ENCODE results near the gene SLC13A5.
"Not testable (repeated sequence)": the region's sequence is repeated elsewhere in the genome, so short reads cannot be mapped to it uniquely, and the experiment has no call there.

SLC13A5 gene

DNA sequence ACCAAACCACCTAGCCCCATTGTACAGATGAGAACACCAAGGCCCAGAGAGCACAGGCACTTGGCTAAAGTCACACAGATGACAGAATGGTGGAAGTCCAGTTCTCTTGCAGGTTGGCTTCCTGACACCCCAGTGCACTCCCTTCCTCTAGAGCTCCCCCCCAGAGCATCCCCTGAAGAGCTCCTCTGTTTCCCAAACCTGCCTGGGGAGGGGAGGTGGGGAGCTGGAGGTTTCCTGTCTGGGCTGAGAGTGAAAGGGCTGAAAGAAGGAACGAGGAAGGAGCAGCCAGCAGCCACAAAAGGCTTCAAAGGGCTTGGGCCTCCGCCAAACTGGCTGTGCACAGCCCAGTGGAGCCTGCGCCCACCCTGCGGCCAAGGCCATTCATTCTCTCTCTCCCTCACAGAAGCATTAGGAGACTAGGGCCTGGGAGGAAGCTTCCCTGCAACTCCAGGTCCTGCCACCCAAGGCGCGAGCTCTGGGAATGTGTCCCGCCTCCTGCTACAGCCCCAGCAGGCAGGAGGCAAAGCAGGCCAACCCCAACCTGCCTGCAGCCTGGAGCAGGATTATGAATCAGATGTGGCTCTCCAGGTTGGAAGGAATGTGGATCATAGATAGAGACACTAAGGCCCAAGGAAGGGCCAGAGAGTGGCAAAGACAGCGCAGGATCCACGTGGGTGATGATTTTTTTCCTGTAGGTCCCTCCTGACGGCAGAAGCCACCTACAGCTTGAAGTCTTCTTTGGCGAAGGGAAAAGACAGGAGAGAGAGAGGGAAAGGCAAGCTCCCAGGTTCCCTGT lies 913 bp downstream of the SLC13A5 start:
- no peak overlapping the region for H3K4me3 ChIP-seq (ENCODE audit: low read depth, low read length)
- DNase-seq (ENCODE audit: low read depth): no peak

DNA sequence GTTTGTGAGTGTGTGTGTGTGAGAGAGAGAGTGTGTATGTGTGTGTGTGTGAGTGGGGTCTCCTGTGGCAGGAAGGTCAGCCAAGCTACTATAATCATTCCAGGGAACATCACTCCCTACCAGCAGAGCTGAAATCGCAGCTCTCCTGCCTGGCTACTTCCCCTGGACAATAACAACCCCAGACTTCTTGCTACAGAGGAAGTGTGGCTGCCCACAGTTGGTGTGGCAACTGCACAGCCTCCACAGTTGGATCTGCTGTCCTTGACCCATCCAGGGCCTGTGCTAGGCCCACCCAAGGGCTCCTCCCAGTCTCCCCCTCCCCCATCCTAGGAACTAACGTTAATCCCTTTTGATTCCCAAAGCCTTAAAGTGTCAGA lies 1.5 kb downstream of the SLC13A5 start:
- no peak overlapping the region for H3K4me3 ChIP-seq (ENCODE audit: low read depth, low read length)
- no peak for DNase-seq (ENCODE audit: low read depth)

DNA sequence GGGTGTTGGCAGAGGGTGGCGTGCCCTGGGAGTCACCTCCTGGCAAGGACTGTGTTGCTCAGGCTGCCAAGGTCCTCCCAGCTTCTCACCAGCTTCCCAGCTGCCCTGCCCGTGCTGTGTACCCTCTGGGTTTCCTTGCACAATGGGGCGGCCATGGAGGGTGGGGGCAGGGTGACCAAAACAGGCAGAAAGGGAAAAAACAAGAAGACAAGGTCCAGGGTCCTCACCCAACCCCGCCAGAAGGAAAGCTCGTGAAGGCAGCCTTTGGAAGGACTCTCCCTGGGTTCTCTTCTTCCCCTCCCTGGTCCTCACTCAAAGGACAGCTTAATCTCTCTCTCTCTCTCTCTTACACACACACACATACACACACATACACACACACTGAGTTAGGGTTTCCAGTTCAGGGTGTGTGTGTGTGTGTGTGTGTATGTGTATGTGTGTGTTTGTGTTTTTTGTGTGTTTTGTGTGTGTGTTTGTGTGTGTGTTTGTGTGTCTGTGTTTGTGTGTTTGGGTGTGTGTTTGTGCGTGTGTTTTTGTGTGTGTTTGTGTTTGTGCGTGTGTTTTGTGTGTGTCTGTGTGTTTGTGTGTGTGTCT lies 2.0 kb downstream of the SLC13A5 start:
- no peak for DNase-seq (ENCODE audit: low read depth)
- H3K4me3 ChIP-seq (ENCODE audit: low read depth, low read length): no peak overlapping the region

DNA sequence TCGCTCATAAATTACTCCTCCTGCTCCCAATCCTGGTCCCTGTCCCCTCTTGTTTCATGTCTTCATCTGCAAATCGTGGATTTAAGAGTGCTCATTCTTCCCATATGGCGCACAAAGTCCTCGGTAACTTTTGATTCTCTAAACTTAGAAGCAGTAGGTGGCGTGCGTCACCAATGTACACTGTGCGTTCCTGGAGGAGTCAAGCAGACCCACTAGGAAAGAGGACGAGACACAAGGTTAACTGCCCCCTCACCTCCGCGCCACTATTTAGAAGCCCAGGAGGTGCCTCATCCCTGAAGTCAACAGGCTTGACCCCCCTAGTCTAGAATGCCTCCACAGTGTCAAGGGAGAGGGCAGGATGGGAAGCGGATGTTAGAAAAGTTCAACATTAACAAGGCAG lies 2.9 kb downstream of the SLC13A5 start:
- DNase-seq (ENCODE audit: low read depth): no peak
- no peak overlapping the region for H3K4me3 ChIP-seq (ENCODE audit: low read depth, low read length)

DNA sequence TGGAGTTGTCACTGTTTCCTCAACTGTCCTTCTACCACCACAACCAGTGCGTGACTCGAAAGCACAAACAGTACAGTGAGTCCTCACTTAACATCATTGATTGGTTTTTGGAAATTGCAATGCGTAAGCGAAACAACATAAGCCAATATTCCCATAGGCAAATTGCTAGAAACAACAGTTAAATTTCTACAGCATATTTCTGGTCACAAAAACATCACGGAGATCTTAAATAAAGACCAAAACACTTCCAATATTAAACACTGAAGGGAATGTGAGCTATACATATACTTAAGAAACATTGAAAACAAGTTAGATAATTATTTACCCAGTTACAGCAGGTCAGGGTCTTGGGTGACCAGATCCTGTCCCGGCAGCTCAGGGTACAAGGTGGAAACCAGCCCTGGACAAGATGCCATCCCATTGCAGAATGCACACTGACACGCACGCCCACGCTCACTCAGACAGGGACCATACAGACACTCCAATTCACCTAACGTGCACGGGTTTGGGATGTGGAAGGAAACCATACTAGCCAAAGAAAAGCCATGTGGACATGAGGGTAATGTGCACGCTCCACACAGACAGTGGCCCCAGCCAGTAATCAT lies 4.7 kb downstream of the SLC13A5 start:
- no peak overlapping the region for H3K4me3 ChIP-seq (ENCODE audit: low read depth, low read length)
- DNase-seq (ENCODE audit: low read depth): no peak

DNA sequence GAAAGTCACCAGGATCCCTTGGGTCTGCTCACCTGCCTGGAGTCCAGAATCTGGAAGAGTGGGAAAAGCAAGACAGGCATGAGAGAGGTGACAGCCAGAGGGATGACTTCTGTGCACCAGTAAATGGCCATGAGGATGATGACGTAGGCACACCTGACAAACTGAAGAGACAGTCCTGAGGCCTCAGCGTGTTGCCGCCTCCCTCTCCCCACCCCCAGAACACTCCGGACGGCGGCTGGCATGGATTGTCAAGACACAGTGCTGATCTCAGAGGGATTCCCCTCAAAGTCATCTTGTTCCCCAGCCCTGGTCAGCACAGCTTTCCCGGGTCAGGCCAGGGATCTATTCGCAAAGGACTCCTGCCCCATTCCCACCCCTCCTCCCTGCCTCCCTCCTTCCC lies 6.2 kb downstream of the SLC13A5 start:
- no peak overlapping the region for H3K4me3 ChIP-seq (ENCODE audit: low read depth, low read length)
- no peak for DNase-seq (ENCODE audit: low read depth)

DNA sequence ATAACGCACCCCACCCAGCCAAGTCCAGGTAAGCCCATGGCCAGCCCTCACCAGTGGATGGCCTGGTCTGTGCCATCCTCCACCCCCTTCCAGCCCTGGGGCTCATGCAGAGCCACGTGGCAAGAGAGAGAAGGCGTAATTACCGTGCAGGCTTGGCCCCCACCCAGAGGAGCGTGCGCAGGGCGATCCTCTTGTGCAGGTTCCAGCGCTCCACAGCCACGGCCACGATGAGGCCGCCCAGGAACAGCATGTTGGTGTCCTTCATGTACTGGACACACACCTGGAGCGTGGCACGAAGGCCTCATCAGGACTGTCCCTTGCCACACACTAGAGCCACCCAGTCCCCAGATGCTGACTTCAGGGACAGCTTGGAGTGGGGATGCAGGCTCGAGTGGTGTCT lies 6.7 kb downstream of the SLC13A5 start:
- H3K4me3 ChIP-seq (ENCODE audit: low read depth, low read length): no peak overlapping the region
- DNase-seq (ENCODE audit: low read depth): no peak

DNA sequence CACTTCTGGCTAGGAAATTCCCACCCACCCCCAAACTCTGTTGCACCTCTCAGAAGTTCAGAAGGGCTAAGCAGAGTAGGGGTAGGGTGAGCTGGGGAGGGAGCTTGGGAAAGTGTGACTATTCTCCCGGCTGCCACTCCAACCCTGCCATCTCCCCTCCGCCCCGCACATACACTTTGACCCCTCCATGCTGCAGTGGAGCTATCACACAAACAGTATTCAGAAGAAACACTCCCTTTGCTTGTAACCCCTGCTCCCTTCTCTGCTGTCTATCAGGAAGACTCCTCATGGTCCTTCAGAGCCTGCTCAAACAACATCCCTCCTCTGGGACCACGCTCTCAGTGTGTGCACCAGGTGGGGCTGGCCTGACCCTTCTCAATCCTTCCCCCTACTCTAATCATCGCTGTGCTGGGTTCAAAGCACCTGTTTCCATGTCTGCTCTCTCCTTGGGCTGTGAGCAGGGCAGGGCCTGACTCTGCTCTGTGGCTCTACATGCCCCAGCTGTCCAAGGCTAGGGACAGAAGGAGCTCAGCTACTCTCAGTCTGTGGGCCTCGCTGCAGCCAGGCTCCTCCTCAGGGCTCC lies 8.6 kb downstream of the SLC13A5 start:
- no peak for DNase-seq (ENCODE audit: low read depth)

DNA sequence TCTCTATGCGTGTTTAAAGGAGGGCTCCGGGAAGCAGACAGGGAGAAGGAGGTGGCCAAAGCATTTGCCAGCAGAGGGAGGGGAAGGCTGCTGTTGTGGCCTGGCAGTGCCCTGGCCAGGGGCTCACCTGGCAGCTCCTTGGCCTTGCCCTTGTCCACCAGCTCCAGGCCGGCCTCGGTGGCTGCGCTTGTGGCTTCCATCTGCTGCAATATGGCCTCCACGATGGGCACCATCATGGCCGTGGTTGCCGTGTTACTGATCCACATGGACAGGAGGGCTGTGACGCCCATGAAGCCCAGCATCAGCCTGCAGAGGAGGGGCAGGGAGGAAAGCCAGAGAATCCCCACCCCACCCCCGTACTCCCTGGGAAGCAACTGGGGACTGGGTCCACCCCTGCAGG lies 9.4 kb downstream of the SLC13A5 start:
- no peak for DNase-seq (ENCODE audit: low read depth)
- no peak overlapping the region for H3K4me3 ChIP-seq (ENCODE audit: low read depth, low read length)

More for the DNA sequence above, 8.6 kb downstream of the SLC13A5 start:
- no peak overlapping the region for H3K4me3 ChIP-seq (ENCODE audit: low read depth, low read length)

DNA sequence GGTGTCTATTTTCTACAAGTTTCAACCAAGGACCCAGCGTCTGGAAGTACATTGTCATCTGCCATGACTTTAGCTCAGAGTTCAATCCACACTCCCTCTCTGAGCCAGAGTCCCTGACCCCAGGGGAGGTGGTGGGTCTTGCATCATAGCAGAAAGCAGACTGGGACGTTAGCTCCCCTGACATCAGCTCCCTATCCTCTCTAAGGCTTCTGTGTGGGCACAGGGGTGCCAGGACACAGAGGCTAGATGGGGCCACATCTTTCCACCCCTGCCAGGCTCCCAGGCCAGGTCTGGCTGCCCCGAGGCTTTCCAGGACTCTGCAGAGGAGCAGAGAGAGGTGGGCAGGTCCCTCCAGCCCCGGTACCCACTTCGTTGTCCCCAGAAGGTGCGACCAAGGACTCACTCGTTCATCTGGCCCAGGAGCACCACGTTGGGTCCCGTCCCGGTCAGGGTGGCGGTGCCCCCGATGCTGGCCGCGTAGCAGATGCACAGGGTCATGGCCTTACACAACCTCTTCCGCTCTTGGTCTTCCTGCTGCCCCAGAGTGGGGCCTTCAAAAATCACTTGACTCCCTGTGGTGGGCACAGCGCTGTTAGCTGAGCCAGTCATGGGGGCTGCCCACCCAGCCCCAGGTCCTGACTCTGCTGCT lies 10.5 kb downstream of the SLC13A5 start:
- no peak overlapping the region for H3K4me3 ChIP-seq (ENCODE audit: low read depth, low read length)
- no peak for DNase-seq (ENCODE audit: low read depth)

DNA sequence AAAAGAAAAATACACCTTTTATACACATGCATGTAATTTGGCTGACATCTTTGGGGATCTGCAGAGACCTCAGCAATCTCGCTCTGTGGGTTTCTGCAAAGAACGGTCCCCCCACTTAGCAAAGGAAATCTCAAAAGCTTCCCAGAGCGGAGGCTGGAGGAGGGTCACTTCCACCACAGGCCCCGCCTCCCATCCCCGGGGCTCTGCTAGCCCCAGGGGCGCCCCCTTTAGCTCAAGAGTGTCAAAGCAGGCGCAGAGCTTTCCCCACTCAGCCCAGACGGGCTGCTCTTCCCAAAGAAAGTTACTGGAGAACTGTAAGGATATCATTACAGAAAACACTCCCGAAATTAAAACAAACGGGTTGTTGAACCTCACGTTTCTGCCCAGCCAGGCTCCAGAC lies 11.4 kb downstream of the SLC13A5 start:
- DNase-seq (ENCODE audit: low read depth): no peak
- H3K4me3 ChIP-seq (ENCODE audit: low read depth, low read length): no peak overlapping the region

DNA sequence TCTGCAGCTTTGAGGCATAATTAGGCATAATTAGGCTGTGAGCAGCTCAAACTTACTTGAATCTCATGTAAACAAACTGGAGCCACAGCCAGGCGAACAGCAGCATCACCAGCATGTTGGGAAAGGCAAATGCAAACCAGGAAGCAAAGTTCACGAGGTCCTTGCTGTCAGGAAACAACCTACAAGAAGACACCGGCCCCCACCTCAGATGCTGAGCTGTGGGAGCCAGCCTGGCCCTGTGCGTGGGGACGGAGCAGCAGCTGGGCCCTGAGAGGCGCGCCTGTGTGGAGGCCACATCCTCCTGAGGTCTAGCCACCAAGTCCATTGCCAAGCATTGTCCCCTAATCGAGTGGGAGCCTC lies 12.2 kb downstream of the SLC13A5 start:
- no peak for DNase-seq (ENCODE audit: low read depth)

DNA sequence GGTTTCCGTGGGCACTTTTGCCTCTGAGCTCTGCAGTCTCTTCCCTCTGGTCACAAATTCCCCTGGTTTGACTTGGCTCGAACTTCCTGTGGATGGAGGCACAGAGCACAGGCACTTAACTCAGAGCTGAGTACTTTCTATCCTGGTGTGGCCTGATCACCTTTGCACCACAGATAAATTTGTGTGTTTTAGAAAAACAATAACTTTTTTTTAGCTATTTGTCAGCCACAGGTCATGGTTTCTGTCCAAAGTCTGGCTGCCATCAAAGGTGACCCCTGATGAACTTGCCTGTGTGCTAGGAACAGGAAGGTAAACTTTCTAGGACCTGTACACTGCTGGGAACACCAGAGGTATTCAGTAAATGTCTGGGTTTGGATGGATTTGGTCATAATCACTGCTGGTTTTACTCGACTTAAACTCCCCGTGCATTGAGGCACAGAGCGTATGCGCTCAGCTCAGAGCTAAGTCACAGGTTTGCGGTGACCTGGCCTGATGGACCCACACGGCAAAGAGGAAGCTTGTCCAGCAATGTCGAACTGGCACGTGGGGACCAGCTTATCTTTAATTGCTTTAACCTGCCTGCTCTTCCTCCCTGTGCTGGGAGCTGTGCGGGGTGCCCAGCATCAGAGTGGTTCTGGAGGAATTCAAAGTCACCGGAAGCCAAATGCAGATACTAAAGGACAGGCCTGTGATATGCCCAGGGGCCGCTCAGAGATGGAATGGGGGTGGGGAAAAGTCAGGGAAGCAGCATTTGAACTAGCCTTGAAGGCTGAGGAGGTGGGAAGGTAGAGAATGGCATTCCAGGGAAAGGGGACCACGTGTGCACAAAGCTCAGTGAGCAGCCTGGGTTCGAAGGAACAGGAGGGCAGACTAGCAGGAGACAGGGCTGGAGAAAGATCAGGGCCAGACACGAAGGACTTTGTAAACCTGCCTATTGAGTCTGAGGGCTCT lies 12.9 kb downstream of the SLC13A5 start:
- H3K4me3 ChIP-seq (ENCODE audit: low read depth, low read length): no peak overlapping the region
- DNase-seq (ENCODE audit: low read depth): no peak

More for the DNA sequence above, 12.2 kb downstream of the SLC13A5 start:
- H3K4me3 ChIP-seq (ENCODE audit: low read depth, low read length): no peak overlapping the region

DNA sequence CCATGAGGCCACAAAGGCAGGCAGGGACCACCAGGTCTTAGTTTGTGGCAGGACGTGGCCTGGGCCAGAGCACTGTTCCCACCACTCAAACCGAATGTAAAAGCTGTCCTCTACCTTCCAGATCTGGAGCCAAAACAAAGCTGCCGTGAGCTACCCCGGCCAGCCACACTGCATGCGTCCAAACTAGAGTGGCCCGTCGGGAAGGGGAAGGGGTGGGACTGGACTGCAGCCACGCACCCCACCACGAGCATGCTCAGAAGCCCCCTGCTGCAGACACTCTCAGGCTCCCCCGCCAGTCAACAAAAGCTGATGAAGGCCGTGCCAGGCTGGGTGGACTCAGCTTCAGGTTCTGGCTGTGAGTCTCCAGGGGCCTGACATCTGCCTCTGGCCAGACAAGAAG lies 15.2 kb downstream of the SLC13A5 start:
- DNase-seq (ENCODE audit: low read depth): no peak
- no peak overlapping the region for H3K4me3 ChIP-seq (ENCODE audit: low read depth, low read length)

DNA sequence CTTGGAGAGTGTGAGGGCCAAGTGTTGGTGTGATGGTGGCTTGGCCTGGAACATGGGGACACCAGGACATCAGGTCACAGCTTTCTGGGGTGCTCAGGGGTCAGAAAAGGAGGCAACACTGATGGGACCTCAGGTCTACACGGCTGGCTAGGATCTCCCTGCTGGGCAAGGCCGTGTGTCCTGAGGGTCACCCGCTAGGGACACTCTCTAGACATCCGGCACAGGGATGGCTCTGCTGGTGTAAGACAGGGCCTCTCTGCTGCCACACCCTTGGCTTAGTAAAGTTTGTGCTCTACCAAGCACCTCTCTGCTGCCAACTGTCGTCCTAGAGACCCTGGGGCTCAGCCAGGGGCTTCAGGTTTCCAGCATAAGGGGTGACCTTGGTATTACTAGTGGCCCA lies 16.3 kb downstream of the SLC13A5 start:
- H3K4me3 ChIP-seq (ENCODE audit: low read depth, low read length): no peak overlapping the region
- DNase-seq (ENCODE audit: low read depth): no peak

DNA sequence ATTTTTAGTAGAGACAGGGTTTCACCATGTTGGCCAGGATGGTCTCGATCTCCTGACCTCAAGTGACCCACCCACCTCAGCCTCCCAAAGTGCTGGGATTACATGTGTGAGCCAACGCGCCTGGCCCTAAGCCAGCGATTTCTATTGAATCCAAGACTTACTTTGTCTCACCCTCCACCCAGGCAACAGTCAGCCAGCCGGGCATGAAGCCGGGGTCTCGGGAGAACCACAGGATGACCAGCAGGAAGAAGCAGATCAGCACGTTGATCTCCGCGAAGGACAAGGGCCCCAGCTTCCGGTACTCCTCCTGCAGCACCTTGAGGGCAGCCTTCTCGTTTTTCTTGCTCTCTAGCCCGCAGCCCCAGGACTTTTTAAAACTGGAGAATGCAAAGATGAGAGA lies 17.6 kb downstream of the SLC13A5 start:
- no peak overlapping the region for H3K4me3 ChIP-seq (ENCODE audit: low read depth, low read length)
- DNase-seq (ENCODE audit: low read depth): no peak

DNA sequence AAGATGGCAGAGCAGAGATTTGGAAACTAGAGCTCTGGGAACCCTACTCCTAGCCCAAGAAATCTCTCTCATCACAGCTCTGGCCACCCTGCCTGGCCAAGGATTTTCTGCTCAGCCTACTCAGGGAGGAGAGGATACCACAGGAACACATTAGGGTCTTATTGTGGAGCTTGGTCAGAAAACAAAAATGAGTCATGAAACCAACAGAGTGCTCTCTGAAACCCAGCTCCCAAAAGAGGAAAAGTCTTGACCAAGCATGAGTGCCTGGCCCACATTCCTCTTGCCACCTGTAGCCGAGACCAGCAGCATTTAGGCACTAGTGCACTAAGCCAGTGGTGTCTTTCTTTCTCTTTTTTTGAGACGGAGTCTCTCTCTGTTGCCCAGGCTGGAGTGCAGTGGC lies 18.1 kb downstream of the SLC13A5 start:
- H3K4me3 ChIP-seq (ENCODE audit: low read depth, low read length): no peak overlapping the region
- no peak for DNase-seq (ENCODE audit: low read depth)

DNA sequence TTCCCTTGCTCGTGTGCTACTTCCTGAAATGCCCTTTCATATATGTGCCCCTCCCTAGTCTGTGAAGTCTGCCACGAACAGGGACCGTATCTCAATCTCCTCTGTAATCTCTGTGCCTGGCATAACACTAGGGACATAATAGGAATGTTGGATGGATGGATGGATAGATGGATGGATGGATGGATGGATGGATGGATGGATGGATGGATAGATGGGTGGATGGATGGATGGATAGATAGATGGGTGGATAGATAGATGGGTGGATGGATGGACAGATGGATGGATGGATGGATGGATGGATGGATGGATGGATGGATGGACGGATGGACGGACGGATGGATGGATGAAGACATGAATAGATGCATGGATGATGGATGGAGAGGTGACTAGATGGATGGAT lies 21.2 kb downstream of the SLC13A5 start:
- H3K4me3 ChIP-seq (ENCODE audit: low read depth, low read length): not testable (repeated sequence)

DNA sequence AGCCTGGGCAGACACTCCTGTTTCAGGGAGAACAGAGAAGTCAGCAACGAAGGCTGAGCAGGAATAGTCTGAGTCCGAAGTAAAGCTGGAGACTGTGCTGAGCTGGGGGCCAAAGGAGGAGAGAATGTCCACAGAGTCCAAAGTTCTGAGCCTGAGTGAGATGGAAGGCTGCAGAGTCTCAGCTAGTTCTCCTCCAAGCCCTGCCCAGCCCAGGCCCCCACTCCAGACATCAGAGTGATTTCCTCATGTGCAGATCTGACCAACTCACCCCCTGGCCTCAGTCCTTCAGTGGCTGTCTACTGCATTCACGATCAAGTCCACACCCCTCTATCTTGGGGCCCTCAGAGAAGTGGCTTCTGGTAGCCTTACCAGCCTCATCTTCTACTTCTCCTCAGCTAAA lies 21.6 kb downstream of the SLC13A5 start:
- DNase-seq (ENCODE audit: low read depth): no peak

More for the DNA sequence above, 21.2 kb downstream of the SLC13A5 start:
- not testable (repeated sequence) for DNase-seq (ENCODE audit: low read depth)

More for the DNA sequence above, 21.6 kb downstream of the SLC13A5 start:
- H3K4me3 ChIP-seq (ENCODE audit: low read depth, low read length): no peak overlapping the region
